IMR-90 (cell line): ENCODE results near the gene MAMDC4. TPM values are rescaled to one million over a fixed set of nuclear protein-coding genes. Genes with fewer than 3 reads are reported as not detected.

Experiments used
- ATAC-seq: fragments of 200-7000 bp; cut with Tn5 transposase; 2 replicates; pipeline ENCODE4 v1.9.1; 2020; ENCODE audit warnings: low read depth, mild to moderate bottlenecking, moderate library complexity
- BruUV-seq: library from RNA; stranded (reverse); fragments of 400-500 nt; replicated peaks from 2 replicates; lab custom pipeline; 2021; lab: Mats Ljungman, UMichigan
- CTCF ChIA-PET: fragments of 300-600 bp; formaldehyde crosslinking; extraction: SDS; loops from one replicate; lab custom pipeline; 2021; ENCODE audit warnings: antibody characterized with exemption; lab: Yijun Ruan, JAX
- POLR2A ChIA-PET: fragments of 300-600 bp; sonication (Branson Sonifier 250); formaldehyde crosslinking; loops from one replicate; lab custom pipeline; 2022; ENCODE audit warnings: antibody characterized with exemption; ENCODE audit not compliant: unreplicated experiment; lab: Charles Lee
- DNase-seq: peaks from one replicate; pipeline ENCODE4 v3.0.0; 2013
- H2AFZ ChIP-seq: replicated peaks from 2 replicates; pipeline ENCODE3; 2013; ENCODE audit warnings: low read length, mild to moderate bottlenecking; ENCODE audit not compliant: poor library complexity
- H2AK5ac ChIP-seq: 2 replicates; pipeline ENCODE4 v1.6.1; 2013; ENCODE audit warnings: low read depth, low read length, inconsistent platforms
- H2AK9ac ChIP-seq: replicated peaks from 2 replicates; pipeline ENCODE3; 2013; ENCODE audit warnings: mild to moderate bottlenecking, low read depth, low read length, moderate library complexity; ENCODE audit not compliant: poor library complexity
- H2BK120ac ChIP-seq: 2 replicates; pipeline ENCODE4 v1.6.1; 2013; ENCODE audit warnings: low read depth, low read length, inconsistent platforms
- H2BK15ac ChIP-seq: 3 replicates; pipeline ENCODE4 v1.6.1; 2013; ENCODE audit warnings: low read depth, low read length, inconsistent platforms
- H2BK20ac ChIP-seq: 2 replicates; pipeline ENCODE4 v1.6.1; 2013; ENCODE audit warnings: low read depth, mild to moderate bottlenecking, inconsistent platforms, low read length, moderate library complexity
- H2BK5ac ChIP-seq: 2 replicates; pipeline ENCODE4 v1.6.1; 2013; ENCODE audit warnings: mild to moderate bottlenecking, low read depth, low read length, inconsistent platforms; ENCODE audit not compliant: poor library complexity, severe bottlenecking
- H3K14ac ChIP-seq: replicated peaks from 2 replicates; pipeline ENCODE4 v1.6.1; 2013; ENCODE audit warnings: low read depth, low read length, inconsistent platforms
- H3K18ac ChIP-seq: 2 replicates; pipeline ENCODE4 v1.6.1; 2013; ENCODE audit warnings: low read depth, low read length, control low read depth
- H3K23ac ChIP-seq: 2 replicates; pipeline ENCODE4 v1.6.1; 2013; ENCODE audit warnings: low read depth, low read length, inconsistent platforms
- H3K27ac ChIP-seq: 2 replicates; pipeline ENCODE4 v1.5.1; 2013; ENCODE audit warnings: mild to moderate bottlenecking, control low read depth, low read length; ENCODE audit not compliant: insufficient read depth
- H3K27me3 ChIP-seq: 2 replicates; pipeline ENCODE4 v1.6.1; 2013; ENCODE audit warnings: low read length; ENCODE audit not compliant: control insufficient read depth, insufficient read depth
- H3K36me3 ChIP-seq: 2 replicates; pipeline ENCODE4 v1.6.1; 2013; ENCODE audit warnings: low read length, mixed read lengths; ENCODE audit not compliant: control insufficient read depth, insufficient read depth
- H3K4ac ChIP-seq: 2 replicates; pipeline ENCODE4 v1.6.1; 2013; ENCODE audit warnings: low read depth, low read length, inconsistent platforms
- H3K4me1 ChIP-seq: 2 replicates; pipeline ENCODE4 v1.6.1; 2013; ENCODE audit warnings: low read length, mixed read lengths; ENCODE audit not compliant: control insufficient read depth, insufficient read depth
- H3K4me2 ChIP-seq: 2 replicates; pipeline ENCODE4 v1.6.1; 2013; ENCODE audit warnings: low read depth, mild to moderate bottlenecking, control low read depth, low read length, moderate library complexity
- H3K4me3 ChIP-seq: 2 replicates; pipeline ENCODE4 v1.5.1; 2013; ENCODE audit warnings: low read depth, mild to moderate bottlenecking, control low read depth, low read length, moderate library complexity; ENCODE audit not compliant: insufficient read depth
- H3K56ac ChIP-seq: 2 replicates; pipeline ENCODE4 v1.6.1; 2013; ENCODE audit warnings: low read length, inconsistent platforms; ENCODE audit not compliant: insufficient read depth; ENCODE audit errors: extremely low read depth
- H3K79me1 ChIP-seq, 2 experiments: 2 replicates each; pipeline ENCODE4 v1.6.1; 2013; ENCODE audit warnings: low read length in 2 of 2, inconsistent platforms in 1 of 2, low read depth in 1 of 2
- H3K9ac ChIP-seq: 2 replicates; pipeline ENCODE4 v1.6.1; 2013; ENCODE audit warnings: low read depth, low read length, control low read depth
- H3K9me1 ChIP-seq: 2 replicates; pipeline ENCODE4 v1.6.1; 2013; ENCODE audit warnings: low read length, inconsistent platforms; ENCODE audit not compliant: insufficient read depth
- H3K9me3 ChIP-seq: 2 replicates; pipeline ENCODE4 v1.6.1; 2013; ENCODE audit warnings: low read length; ENCODE audit not compliant: control insufficient read depth, insufficient read depth
- H4K20me1 ChIP-seq: 2 replicates; pipeline ENCODE4 v1.6.1; 2013; ENCODE audit warnings: low read length, inconsistent platforms; ENCODE audit not compliant: insufficient read depth
- H4K5ac ChIP-seq: 2 replicates; pipeline ENCODE4 v1.6.1; 2013; ENCODE audit warnings: mild to moderate bottlenecking, low read depth, low read length, control low read depth
- H4K8ac ChIP-seq, 2 experiments: 2 replicates each; pipeline ENCODE4 v1.6.1; 2013; ENCODE audit warnings: low read depth in 2 of 2, low read length in 2 of 2, control low read depth in 1 of 2, inconsistent platforms in 1 of 2
- H4K91ac ChIP-seq: 2 replicates; pipeline ENCODE4 v1.6.1; 2013; ENCODE audit warnings: low read depth, low read length, inconsistent platforms; ENCODE audit not compliant: insufficient read depth
- CEBPB ChIP-seq: IDR thresholded peaks from 2 replicates; pipeline ENCODE4 v1.6.1; 2012; ENCODE audit warnings: low read depth, low read length, improper control_type of control experiment
- FOS ChIP-seq: fragments of 150-350 bp; IDR thresholded peaks from 2 replicates; pipeline ENCODE4 v1.6.1; 2016; ENCODE audit warnings: low read depth, low read length
- MAZ ChIP-seq: IDR thresholded peaks from 2 replicates; pipeline ENCODE4 v1.6.1; 2012; ENCODE audit warnings: low read depth, mild to moderate bottlenecking, low read length, improper control_type of control experiment, moderate library complexity, borderline replicate concordance
- MXI1 ChIP-seq: IDR thresholded peaks from 2 replicates; pipeline ENCODE4 v1.6.1; 2012; ENCODE audit warnings: low read depth, mild to moderate bottlenecking, low read length, moderate library complexity, borderline replicate concordance
- SMC3 ChIP-seq: fragments of 150-350 bp; IDR thresholded peaks from 2 replicates; pipeline ENCODE4 v1.6.1; 2016; ENCODE audit warnings: low read depth, mild to moderate bottlenecking, antibody characterized with exemption, low read length, moderate library complexity
- WGBS, 2 experiments: methylation state at CpG; one replicate each; pipeline versions ENCODE4 v1.1.5 to v1.1.7; 2013; ENCODE audit warnings: missing lambda C conversion rate in 2 of 2; ENCODE audit not compliant: insufficient read length in 1 of 2; ENCODE audit errors: extremely low coverage in 2 of 2; 5-methylcytosine and 5-hydroxymethylcytosine counted together
- dilution Hi-C: fragments of 300-500 bp; cut with HindIII; formaldehyde crosslinking; loops from one replicate; pipeline ENCODE4 v1.14.3; 2018; ENCODE audit warnings: low sequenced_read_pairs; ENCODE audit not compliant: unreplicated experiment
- in situ Hi-C: fragments of 300-500 bp; cut with MboI; formaldehyde crosslinking; loops from 3 replicates; pipeline ENCODE4 v1.14.3; 2019; ENCODE audit warnings: low sequenced_read_pairs, inconsistent platforms, mixed read lengths
- intact Hi-C: fragments of 100-400 bp; cut with micrococcal nuclease; formaldehyde crosslinking; loops from 2 replicates; pipeline ENCODE4 v1.10.0; 2022
- polyA plus RNA-seq, 3 experiments: library from polyadenylated mRNA; depleted of rRNA; stranded (reverse); fragments of >200 nt; gene quantifications; 2 replicates each; pipeline ENCODE4 v1.2.3, GENCODE V29; 2012; ENCODE audit warnings: low replicate concordance in 1 of 3
- total RNA-seq: library from RNA; depleted of rRNA; stranded (reverse); fragments of >200 nt; gene quantifications from 2 replicates; pipeline ENCODE4 v1.2.3, GENCODE V29; 2012
- TF ChIP-seq, protein P1 (sequence below): conservative IDR thresholded peaks from 2 replicates; pipeline ENCODE4 v1.5.1; 2012; ENCODE audit warnings: mild to moderate bottlenecking, low read depth, low read length, improper control_type of control experiment
- TF ChIP-seq, protein P2 (sequence below): fragments of 150-350 bp; IDR thresholded peaks from 2 replicates; pipeline ENCODE4 v1.6.1; 2017; ENCODE audit warnings: mild to moderate bottlenecking, antibody characterized with exemption, low read length, low read depth

MAMDC4 gene
- total and polyA plus RNA-seq, 2 of the 4 experiments (the other 2 are of a cell fraction): 0.18 to 3.5 TPM

DNA sequence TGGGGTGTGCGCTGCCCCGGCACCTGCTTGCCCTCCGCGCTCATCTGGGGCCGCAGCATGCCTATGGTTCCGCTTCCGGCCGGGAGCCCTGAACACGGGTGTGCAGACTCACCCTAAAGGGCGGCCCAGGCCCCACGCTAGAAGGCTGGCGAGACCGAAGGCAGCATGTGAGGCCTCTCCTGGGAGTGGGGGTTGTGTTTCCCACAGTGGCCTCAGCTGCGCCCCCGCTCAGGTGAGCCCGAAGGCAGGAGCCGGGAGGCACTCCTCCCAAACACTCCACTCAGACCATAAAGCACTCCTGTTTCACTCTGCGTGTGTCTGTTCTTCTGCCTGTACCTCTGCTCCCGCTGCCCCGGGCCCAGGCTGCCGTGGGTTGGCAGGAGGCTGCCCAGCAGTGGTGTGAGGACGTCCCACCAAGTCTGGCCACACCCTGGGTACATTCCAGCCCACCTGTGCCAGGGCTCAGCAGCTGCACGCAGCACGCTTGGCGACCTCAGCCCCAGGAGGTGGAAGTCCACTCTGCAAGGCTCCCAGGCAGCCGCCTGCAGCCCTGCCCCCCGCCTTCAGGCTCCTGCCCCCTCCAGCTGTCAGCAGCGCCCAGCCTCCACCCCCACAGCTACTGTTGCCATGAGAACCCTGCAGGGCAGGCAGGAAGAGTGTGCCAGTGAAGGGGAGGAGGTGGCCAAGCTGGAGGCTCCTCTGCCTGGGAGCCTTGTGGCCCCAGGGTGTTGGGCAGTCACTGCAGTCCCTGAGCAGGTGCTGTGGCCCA lies 11.1 kb upstream of the MAMDC4 start:
- no peak overlapping the region for H3K4me3 ChIP-seq
- TF ChIP-seq MXI1: no peak
- TF ChIP-seq MAZ: peak; percentile 81; the same call in 1 of the 2 replicates
- TF ChIP-seq, protein P1, sequence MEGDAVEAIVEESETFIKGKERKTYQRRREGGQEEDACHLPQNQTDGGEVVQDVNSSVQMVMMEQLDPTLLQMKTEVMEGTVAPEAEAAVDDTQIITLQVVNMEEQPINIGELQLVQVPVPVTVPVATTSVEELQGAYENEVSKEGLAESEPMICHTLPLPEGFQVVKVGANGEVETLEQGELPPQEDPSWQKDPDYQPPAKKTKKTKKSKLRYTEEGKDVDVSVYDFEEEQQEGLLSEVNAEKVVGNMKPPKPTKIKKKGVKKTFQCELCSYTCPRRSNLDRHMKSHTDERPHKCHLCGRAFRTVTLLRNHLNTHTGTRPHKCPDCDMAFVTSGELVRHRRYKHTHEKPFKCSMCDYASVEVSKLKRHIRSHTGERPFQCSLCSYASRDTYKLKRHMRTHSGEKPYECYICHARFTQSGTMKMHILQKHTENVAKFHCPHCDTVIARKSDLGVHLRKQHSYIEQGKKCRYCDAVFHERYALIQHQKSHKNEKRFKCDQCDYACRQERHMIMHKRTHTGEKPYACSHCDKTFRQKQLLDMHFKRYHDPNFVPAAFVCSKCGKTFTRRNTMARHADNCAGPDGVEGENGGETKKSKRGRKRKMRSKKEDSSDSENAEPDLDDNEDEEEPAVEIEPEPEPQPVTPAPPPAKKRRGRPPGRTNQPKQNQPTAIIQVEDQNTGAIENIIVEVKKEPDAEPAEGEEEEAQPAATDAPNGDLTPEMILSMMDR: no peak
- TF ChIP-seq CEBPB: no peak
- no peak for TF ChIP-seq FOS
- no peak for TF ChIP-seq SMC3
- TF ChIP-seq, protein P2, sequence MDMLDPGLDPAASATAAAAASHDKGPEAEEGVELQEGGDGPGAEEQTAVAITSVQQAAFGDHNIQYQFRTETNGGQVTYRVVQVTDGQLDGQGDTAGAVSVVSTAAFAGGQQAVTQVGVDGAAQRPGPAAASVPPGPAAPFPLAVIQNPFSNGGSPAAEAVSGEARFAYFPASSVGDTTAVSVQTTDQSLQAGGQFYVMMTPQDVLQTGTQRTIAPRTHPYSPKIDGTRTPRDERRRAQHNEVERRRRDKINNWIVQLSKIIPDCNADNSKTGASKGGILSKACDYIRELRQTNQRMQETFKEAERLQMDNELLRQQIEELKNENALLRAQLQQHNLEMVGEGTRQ: no peak
- no peak overlapping the region for H3K18ac ChIP-seq
- H4K8ac ChIP-seq: no peak overlapping the region
- no TSS peak for BruUV-seq
- DNase-seq: peak; percentile 62
- H2BK120ac ChIP-seq: 0 out of 2 replicates have a peak overlapping the region, but pooled peaks have one; percentile 1
- no peak overlapping the region for H3K23ac ChIP-seq
- intact Hi-C loops: no loop called here
- no peak overlapping the region for H3K56ac ChIP-seq
- peak overlapping the region; percentile 55 for H2AK9ac ChIP-seq
- H2BK15ac ChIP-seq: no peak overlapping the region
- peak; percentile 59 for ATAC-seq
- H2BK5ac ChIP-seq: peak overlapping the region; percentile 53
- no peak overlapping the region; the same call in 1 of the 2 replicates for H3K4me2 ChIP-seq
- peaks cover 0 to 6% of the 10 kb centered on the region in 2 experiments; a peak in 1 of 4 replicates for H3K79me1 ChIP-seq
- peaks cover 7% of the 10 kb centered on the region; the same call in 1 of the 2 replicates for H3K9me1 ChIP-seq
- H4K5ac ChIP-seq: no peak overlapping the region
- WGBS, 2 experiments: 89% methylated on average over 9 of the region's 28 CpGs; no CpG with 5 or more reads in 1 of the 2 experiments
- dilution Hi-C loops: no loop called here
- CTCF ChIA-PET: no interaction called here
- POLR2A ChIA-PET: interaction anchor here (0.6 to 0.9 kb wide), 2 partner anchors 22 to 29 kb away, joined by 6 read pairs; no protein-coding TSS in a partner anchor
- no peak overlapping the region for H3K27ac ChIP-seq
- peaks cover 12% of the 10 kb centered on the region; the same call in 1 of the 2 replicates for H3K27me3 ChIP-seq
- no peak overlapping the region for H2AFZ ChIP-seq
- no peak overlapping the region for H3K9ac ChIP-seq
- H2AK5ac ChIP-seq: peak overlapping the region; percentile 39
- peaks cover 20% of the 10 kb centered on the region for H4K20me1 ChIP-seq
- in situ Hi-C loops: no loop called here
- H3K4ac ChIP-seq: no peak overlapping the region
- H3K14ac ChIP-seq: peak overlapping the region; percentile 32; the same call in 1 of the 2 replicates
- H3K36me3 ChIP-seq: peaks cover 11% of the 10 kb centered on the region
- no peak overlapping the region for H4K91ac ChIP-seq
- no peak overlapping the region for H2BK20ac ChIP-seq
- peaks cover 9% of the 10 kb centered on the region for H3K4me1 ChIP-seq
- 0 out of 2 replicates have a peak, but pooled peaks cover 3% of the 10 kb centered on the region for H3K9me3 ChIP-seq
